Measurements from ENCODE around the gene PARVG. TPM values are rescaled to one million over a fixed set of nuclear protein-coding genes. Genes with fewer than 3 reads are reported as not detected.
"Not testable (repeated sequence)": the region's sequence is repeated elsewhere in the genome, so short reads cannot be mapped to it uniquely, and the experiment has no call there.

PARVG gene
- total RNA-seq, 1 experiment from 2014 or later, result 1.3 TPM

GRCh38 chr22:44231233-44231632 lies 50.5 kb downstream of the PARVG start:
- H3K9ac ChIP-seq (ENCODE audit: extremely low read depth, insufficient read length, low read length), result no peak overlapping the region
- H3T11ph ChIP-seq (ENCODE audit: low read length), result no peak overlapping the region
- H3K23me2 ChIP-seq (ENCODE audit: insufficient read length, low read depth, low read length, poor library complexity, severe bottlenecking), result no peaks in the 10 kb centered on the region
- TF ChIP-seq CTCF (conservative IDR thresholded peaks at IDR 0.05), result no peak
- H3K14ac ChIP-seq (ENCODE audit: insufficient read depth, low read length), result no peak overlapping the region
- no CpG with 5 or more reads among the region's 4 CpGs for WGBS (ENCODE audit: extremely low coverage, insufficient read length, low lambda C conversion rate)
- no peak overlapping the region for H4K5ac ChIP-seq (ENCODE audit: insufficient read length, low read depth, low read length)
- Mint-ChIP-seq H3K27me3 (ENCODE audit: low read depth) (no peaks in the 10 kb centered on the region), H3K9me3 (peaks cover 9 to 14% of the 10 kb centered on the region in 2 experiments), H3K27ac (no peak overlapping the region), H3K36me3 (ENCODE audit: insufficient read depth in 1 of 3, low read depth in 3 of 3) (no peaks in the 10 kb centered on the region), H3K4me1 (0 out of 4 replicates have a peak, but pooled peaks cover 0 to 3% of the 10 kb centered on the region in 2 experiments), H3K4me3 (no peak overlapping the region; a peak in 1 of 5 replicates)
- no peak overlapping the region for H2AFZ ChIP-seq (ENCODE audit: low read length)
- H2BK12ac ChIP-seq (ENCODE audit: insufficient read length, low read depth, low read length), result no peak overlapping the region
- H3K23ac ChIP-seq (ENCODE audit: insufficient read length, low read depth, low read length), result no peak overlapping the region
- no peaks in the 10 kb centered on the region for H3K79me2 ChIP-seq (ENCODE audit: insufficient read depth, low read length)
- H3K56ac ChIP-seq (ENCODE audit: insufficient read length, low read depth, low read length), result no peak overlapping the region
- no peak overlapping the region for H2BK15ac ChIP-seq (ENCODE audit: low read depth, low read length)
- H3K27ac ChIP-seq (ENCODE audit: insufficient read length, low read depth, low read length), result no peak overlapping the region
- H4K91ac ChIP-seq (ENCODE audit: insufficient read length, low read depth, low read length), result no peak overlapping the region
- no peak overlapping the region for H4K8ac ChIP-seq (replicated peaks; ENCODE audit: insufficient read length, low read depth, low read length)
- no peak for DNase-seq
- H3K4ac ChIP-seq (ENCODE audit: low read depth, low read length), result no peak overlapping the region
- H2BK20ac ChIP-seq (ENCODE audit: low read depth, low read length, poor library complexity, severe bottlenecking), result no peak overlapping the region
- H3K79me1 ChIP-seq (ENCODE audit: insufficient read depth, low read depth, low read length, poor library complexity, severe bottlenecking), result no peaks in the 10 kb centered on the region
- H3K9me3 ChIP-seq (ENCODE audit: control insufficient read depth, low read depth, low read length), result no peaks in the 10 kb centered on the region
- no peak overlapping the region for H2BK120ac ChIP-seq (ENCODE audit: low read depth, low read length, poor library complexity, severe bottlenecking)
- no peak overlapping the region for H2AK5ac ChIP-seq (ENCODE audit: insufficient read length, low read length)
- no peaks in the 10 kb centered on the region for H3K27me3 ChIP-seq (ENCODE audit: insufficient read depth, low read length)
- no peaks in the 10 kb centered on the region for H4K20me1 ChIP-seq (ENCODE audit: control insufficient read depth, insufficient read depth, insufficient read length)
- H2BK5ac ChIP-seq (ENCODE audit: insufficient read length, low read length), result no peak overlapping the region
- H3K4me2 ChIP-seq (ENCODE audit: insufficient read depth, insufficient read length, low read length), result no peak overlapping the region
- H3K18ac ChIP-seq (ENCODE audit: insufficient read length, low read depth, low read length), result no peak overlapping the region
- no peaks in the 10 kb centered on the region for H3K4me1 ChIP-seq (ENCODE audit: insufficient read depth, low read length)

GRCh38 chr22:44234372-44234771 lies 53.6 kb downstream of the PARVG start:
- H3K4ac ChIP-seq (ENCODE audit: low read depth, low read length); H3K27ac Mint-ChIP-seq; H3K4me2 ChIP-seq (ENCODE audit: insufficient read depth, insufficient read length, low read length); H3K4me3 Mint-ChIP-seq; H4K91ac ChIP-seq (ENCODE audit: insufficient read length, low read depth, low read length); H2BK15ac ChIP-seq (ENCODE audit: low read depth, low read length); H3K56ac ChIP-seq (ENCODE audit: insufficient read length, low read depth, low read length); H4K8ac ChIP-seq (replicated peaks; ENCODE audit: insufficient read length, low read depth, low read length); H3K4me1 ChIP-seq (ENCODE audit: insufficient read depth, low read length); H2AK5ac ChIP-seq (ENCODE audit: insufficient read length, low read length); H3K9ac ChIP-seq (ENCODE audit: extremely low read depth, insufficient read length, low read length); H2BK12ac ChIP-seq (ENCODE audit: insufficient read length, low read depth, low read length); H3K79me1 ChIP-seq (ENCODE audit: insufficient read depth, low read depth, low read length, poor library complexity, severe bottlenecking); H3K27ac ChIP-seq (ENCODE audit: insufficient read length, low read depth, low read length); H2AFZ ChIP-seq (ENCODE audit: low read length); H3K23me2 ChIP-seq (ENCODE audit: insufficient read length, low read depth, low read length, poor library complexity, severe bottlenecking); H2BK120ac ChIP-seq (ENCODE audit: low read depth, low read length, poor library complexity, severe bottlenecking); H3K27me3 ChIP-seq (ENCODE audit: insufficient read depth, low read length); H4K5ac ChIP-seq (ENCODE audit: insufficient read length, low read depth, low read length); H3K9me3 ChIP-seq (ENCODE audit: control insufficient read depth, low read depth, low read length); H2BK20ac ChIP-seq (ENCODE audit: low read depth, low read length, poor library complexity, severe bottlenecking); H3K79me2 ChIP-seq (ENCODE audit: insufficient read depth, low read length); H3K14ac ChIP-seq (ENCODE audit: insufficient read depth, low read length); DNase-seq; H4K20me1 ChIP-seq (ENCODE audit: control insufficient read depth, insufficient read depth, insufficient read length); H3K27me3 Mint-ChIP-seq (ENCODE audit: low read depth); H3K23ac ChIP-seq (ENCODE audit: insufficient read length, low read depth, low read length); H3K36me3 Mint-ChIP-seq (ENCODE audit: insufficient read depth in 1 of 3, low read depth in 3 of 3); H3K18ac ChIP-seq (ENCODE audit: insufficient read length, low read depth, low read length); H3T11ph ChIP-seq (ENCODE audit: low read length); H3K4me1 Mint-ChIP-seq; H2BK5ac ChIP-seq (ENCODE audit: insufficient read length, low read length): not testable (repeated sequence)
- WGBS (ENCODE audit: extremely low coverage, insufficient read length, low lambda C conversion rate), result no CpG with 5 or more reads among the region's 12 CpGs
- peaks cover 18 to 22% of the 10 kb centered on the region in 2 experiments for H3K9me3 Mint-ChIP-seq

All from H9 (cell line).